HG03135 (cell line): ENCODE results near the gene SYNE2.

Experiments
- ATAC-seq: cut with Tn5 transposase; IDR thresholded peaks from one replicate; pipeline ENCODE4 v1.9.1; 2021; ENCODE audit warnings: mild to moderate bottlenecking, moderate library complexity; ENCODE audit not compliant: unreplicated experiment

Gene SYNE2

DNA sequence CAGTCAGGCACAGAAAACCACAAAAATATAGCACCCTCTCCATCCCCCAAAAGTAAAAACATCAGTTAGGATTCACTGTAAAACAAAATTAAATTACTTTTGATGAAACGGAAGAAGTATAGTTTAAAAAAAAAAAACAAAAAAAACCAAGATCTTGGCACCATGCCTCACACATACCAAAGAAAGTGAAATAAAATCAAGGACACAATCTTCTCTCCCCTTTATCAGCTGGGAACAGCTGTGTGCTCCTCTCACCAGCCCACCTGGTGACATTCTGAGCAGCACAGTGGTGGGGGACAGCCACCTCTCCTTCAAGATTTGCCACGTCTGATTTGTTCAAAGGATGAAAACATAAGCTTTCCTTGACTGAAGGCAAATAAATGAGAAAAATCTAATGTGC, 385.8 kb downstream of the SYNE2 start:
- ATAC-seq = no peak

DNA sequence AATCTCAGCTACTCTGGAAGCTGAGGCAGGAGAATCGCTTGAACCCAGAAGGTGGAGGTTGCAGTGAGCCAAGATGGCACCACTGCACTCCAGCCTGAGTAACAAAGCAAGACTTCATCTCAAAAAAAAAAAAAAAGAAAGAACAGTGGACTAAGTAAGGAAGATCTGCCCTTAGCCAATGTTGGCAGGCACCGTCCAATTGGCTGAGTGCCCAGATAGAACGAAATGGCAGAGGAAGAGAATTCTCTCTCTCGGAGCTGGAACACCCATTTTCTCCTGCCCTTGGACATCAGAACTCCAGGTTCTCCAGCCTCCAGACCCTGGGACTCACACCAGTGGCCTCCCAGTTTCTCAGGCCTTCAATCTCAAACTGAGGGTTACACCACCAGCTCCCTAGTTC, 391.5 kb downstream of the SYNE2 start:
- ATAC-seq = no peak

DNA sequence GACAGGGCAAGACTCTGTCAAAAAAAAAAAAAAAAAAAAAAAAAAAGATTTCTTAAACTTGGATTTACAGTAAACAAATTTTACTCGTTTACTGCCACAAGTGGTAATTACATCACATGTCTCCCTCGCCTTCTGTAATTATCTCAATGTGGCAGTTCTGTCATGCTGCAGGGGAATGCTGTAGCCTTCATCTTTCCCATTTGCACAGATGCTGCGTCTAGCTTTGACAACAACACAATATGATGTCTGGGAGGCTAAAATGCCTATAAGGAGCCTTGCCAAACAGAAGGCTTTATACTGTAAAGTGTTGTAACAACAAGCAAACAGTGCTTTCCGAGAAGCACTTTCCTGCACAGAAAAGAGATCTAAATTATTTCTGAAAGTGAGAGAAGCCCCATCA, 392.7 kb downstream of the SYNE2 start:
- ATAC-seq = no peak

DNA sequence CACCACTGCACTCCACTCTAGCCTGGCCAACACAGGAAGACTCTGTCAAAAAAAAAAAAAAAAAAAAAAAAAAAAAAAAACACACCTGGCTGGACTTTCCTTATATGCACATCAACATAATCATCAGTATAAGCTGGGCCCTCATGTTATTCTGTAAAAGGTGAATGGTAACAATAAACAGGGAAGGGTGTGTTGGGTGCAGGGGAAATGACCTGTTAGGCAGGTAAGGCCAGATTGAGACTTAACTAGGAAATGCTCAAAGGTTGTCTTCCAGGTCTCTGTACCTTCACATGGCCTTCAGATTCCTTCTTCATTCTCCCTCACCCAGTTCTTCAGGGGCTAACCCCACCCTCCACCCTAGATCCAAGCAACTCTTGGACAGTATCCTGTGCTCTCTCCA, 393.9 kb downstream of the SYNE2 start:
- no peak for ATAC-seq

DNA sequence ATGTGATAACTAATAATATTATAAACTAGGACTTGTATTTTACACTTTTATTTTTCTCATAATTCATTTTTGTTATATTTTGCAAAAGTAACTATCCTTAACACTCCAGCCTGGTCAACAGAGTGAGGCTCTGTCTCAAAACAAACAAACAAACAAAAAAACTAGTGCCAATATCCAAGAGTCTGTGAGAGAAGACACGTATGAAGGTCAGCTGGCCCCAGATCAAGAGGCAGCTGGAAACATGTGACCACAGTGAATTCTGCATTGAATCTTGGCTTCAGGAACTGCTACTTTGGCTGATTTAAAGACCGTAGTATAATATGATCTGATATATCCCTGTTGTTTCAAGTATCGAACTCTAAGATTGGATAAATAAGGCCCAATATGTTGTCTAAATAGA, 394.4 kb downstream of the SYNE2 start:
- ATAC-seq = no peak

DNA sequence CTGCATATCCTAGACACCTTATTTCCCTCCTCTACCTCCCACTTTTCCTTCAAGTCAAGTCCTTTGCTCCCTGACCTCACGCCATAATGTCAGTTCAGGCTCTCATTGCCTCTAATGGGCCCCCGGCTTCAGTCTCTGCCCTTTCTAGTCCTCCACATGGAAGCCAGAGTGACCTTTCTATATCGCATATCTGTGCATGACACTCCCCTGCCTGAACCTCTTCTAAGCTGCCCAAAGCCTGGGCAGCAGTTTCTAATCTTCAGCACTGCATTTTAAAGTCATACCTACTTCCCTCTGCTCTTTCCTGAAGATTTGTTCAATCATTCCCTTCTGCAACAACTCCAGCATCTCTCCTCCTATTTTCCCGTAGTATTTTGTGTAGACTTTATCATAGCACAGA, 395.9 kb downstream of the SYNE2 start:
- no peak for ATAC-seq

DNA sequence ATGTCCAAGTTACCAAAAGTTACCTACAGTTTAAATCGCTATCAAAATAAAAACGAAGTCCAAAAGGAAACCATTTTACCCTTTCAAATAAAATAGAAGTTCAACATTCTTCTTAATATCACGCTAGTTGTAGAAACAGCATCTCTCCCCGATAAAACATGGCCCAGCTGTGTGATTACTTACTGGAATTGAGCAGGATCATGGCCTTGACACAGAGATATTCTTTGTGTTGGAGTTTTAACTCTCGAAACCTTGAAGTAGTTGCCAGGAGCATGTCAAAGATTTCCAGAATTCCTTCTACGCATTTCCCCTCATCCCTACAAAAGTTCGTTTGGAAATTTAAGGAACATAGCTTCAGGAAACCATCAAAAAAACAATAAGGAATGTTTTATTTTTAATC, 396.6 kb downstream of the SYNE2 start:
- ATAC-seq = no peak

DNA sequence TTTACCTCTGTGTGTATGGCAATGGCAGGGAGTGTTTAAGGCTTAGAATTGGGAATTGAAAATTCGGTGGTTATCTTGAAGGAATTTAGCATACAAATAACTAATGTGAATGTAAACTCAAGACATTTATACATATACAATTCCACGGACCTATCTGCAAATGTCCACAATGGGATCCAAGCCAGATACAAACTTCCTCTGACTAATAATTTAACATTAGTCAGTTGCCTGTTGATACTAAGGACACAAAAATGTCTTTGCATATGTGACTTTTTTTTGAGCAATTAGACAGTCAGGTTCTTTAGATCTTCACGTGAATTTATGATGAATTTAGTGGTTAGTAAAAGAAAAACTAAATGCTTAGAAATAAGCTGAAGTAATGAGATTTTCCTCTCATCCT, 400.9 kb downstream of the SYNE2 start:
- ATAC-seq = no peak

DNA sequence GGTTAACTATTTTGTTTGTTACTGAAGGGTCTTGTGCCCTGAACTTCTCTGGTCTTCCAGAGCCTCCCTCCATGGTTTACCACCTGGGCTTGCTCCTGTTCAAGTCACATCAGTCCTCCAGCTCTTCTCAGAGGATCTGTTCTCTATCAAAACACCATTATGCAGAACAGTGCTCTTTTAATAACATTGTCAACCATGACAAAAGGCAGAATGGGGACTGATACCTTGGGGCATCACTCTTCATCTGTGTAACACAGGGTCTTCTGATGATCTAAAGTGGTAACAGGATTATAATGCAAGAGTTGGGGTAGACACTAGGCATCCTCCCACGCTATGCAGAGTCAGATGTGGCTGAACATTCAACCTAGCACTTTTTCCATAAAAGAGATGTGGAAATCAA, 403.0 kb downstream of the SYNE2 start:
- no peak for ATAC-seq

DNA sequence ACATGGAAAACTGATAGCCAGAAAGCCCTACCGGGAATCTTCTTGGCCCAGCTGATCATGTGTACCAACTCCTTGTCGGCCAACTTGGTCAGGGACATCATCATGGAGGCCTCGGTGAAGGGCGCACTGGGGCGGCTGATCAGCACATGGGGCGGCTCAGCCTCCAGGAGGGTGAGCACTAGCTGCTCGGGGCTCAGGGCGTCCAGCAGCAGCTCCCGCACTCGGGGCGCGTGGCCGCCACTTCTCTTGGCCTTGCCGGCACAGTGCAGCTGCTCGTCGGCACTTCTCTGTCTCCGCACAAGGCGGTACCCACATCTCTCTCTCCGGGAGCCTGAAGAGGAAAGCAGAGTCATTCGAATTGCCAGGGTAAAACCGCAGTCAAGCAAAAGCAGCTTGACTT, 407.6 kb downstream of the SYNE2 start:
- no peak for ATAC-seq

DNA sequence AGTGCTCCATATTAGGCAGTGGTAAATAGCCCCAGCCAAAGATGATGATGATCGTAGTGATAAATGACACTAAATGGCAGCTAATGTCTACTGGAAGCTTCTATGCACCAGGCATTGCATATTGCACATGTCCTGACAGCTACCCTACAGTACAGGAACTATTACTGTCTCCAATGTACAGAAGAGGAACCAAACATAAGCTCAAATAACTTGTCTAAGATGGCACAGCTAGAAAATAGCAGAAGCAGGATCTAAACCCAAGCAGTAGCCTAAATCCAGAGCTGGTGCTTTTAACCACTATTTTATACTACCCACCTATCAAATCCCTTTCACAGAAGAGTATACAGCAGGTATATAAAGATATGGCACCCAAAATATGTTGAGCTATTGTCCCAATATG, 412.4 kb downstream of the SYNE2 start:
- no peak for ATAC-seq

DNA sequence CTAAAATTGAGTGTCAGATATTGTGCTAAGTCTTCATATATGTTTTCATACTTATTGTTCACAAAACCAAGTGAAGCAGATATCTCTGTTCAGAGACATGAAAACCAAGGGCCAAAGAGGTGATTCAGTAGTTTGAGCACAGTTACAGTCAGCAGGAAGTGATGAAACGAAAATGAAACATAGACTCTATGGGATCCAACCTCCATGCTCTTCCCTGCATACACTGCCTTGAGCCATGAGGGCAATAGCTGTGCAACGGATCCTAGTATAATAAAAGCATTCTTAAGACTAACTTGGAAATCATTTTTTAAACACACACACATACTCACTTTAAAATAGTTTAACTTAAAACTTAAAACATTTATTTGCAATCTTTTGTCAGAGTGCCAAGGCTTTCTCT, 413.4 kb downstream of the SYNE2 start:
- ATAC-seq = no peak

DNA sequence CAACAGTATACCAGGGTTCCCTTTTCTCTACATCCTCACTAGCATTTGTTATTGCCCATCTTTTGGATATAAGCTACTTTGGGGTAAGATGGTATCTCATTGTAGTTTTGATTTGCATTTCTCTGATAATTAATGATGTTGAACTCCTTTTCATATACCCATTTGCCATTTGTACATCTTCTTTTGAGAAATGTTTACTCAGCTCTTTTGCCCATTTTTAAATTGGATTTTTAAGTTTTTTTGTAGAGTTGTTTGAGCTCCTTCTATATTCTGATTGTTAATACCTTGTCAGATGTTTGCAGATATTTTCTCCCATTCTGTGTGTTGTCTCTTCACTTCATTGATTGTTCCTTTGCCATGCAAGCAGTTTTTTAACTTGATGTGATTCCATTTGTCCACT, 419.2 kb downstream of the SYNE2 start:
- ATAC-seq = no peak
